Subcutaneous abdominal adipose tissue (tissue), 5 donors: ENCODE data around the gene FMN2.

Source experiments
- H3K27ac ChIP-seq: one replicate; pipeline ENCODE4 v1.7.0; 2013; ENCODE audit warnings: low read depth, mild to moderate bottlenecking, inconsistent platforms, low read length, moderate library complexity
- H3K27me3 ChIP-seq, 5 donors: one replicate each; pipeline ENCODE4 v1.7.0; 2013; ENCODE audit warnings: low read length in 5 of 5, inconsistent platforms in 1 of 5; ENCODE audit not compliant: control insufficient read depth in 5 of 5, insufficient read depth in 4 of 5
- H3K36me3 ChIP-seq, 5 donors: one replicate each; pipeline ENCODE4 v1.7.0; 2013; ENCODE audit warnings: low read length in 5 of 5; ENCODE audit not compliant: control insufficient read depth in 5 of 5, insufficient read depth in 5 of 5
- H3K4me1 ChIP-seq, 5 donors: one replicate each; pipeline ENCODE4 v1.7.0; 2013; ENCODE audit warnings: low read length in 5 of 5, mild to moderate bottlenecking in 3 of 5, moderate library complexity in 1 of 5; ENCODE audit not compliant: control insufficient read depth in 5 of 5, insufficient read depth in 5 of 5
- H3K4me3 ChIP-seq, 5 donors: one replicate each; pipeline ENCODE4 v1.7.0; 2013; ENCODE audit warnings: low read length in 5 of 5, low read depth in 1 of 5
- H3K9ac ChIP-seq, 5 donors: one replicate each; pipeline ENCODE4 v1.7.0; 2013; ENCODE audit warnings: low read length in 5 of 5, mild to moderate bottlenecking in 4 of 5, moderate library complexity in 3 of 5
- H3K9me3 ChIP-seq, 5 donors: one replicate each; pipeline ENCODE4 v1.7.0; 2013; ENCODE audit warnings: low read length in 5 of 5; ENCODE audit not compliant: control insufficient read depth in 5 of 5
- donor health status: healthy.
- donor health status: healthy.
- donor health status: healthy.
- donor health status: healthy.
- donor health status: healthy.

FMN2 gene

GRCh38 chr1:240356568-240356967, 264.9 kb downstream of the FMN2 start:
- H3K27ac ChIP-seq: no peak overlapping the region
- no peaks in the 10 kb centered on the region for H3K4me1 ChIP-seq
- peaks cover 0 to 4% (median 0%) of the 10 kb centered on the region in 5 donors for H3K9me3 ChIP-seq
- H3K27me3 ChIP-seq: no peaks in the 10 kb centered on the region
- no peaks in the 10 kb centered on the region for H3K36me3 ChIP-seq
- H3K4me3 ChIP-seq: no peak overlapping the region
- H3K9ac ChIP-seq: no peak overlapping the region

- Histone ChIP-seq H3K9me3 (no peaks in the 10 kb centered on the region), H3K4me1 (no peaks in the 10 kb centered on the region), H3K36me3 (no peaks in the 10 kb centered on the region), H3K27ac (no peak overlapping the region), H3K4me3 (no peak overlapping the region), H3K27me3 (peaks cover 0 to 5% (median 0%) of the 10 kb centered on the region in 5 donors), H3K9ac (no peak overlapping the region)
These were observed 270.4 kb downstream of the FMN2 start for GRCh38 chr1:240362046-240362445.

GRCh38 chr1:240362826-240363225, 271.1 kb downstream of the FMN2 start:
- no peak overlapping the region for H3K4me3 ChIP-seq
- peaks cover 0 to 5% (median 0%) of the 10 kb centered on the region in 5 donors for H3K27me3 ChIP-seq

GRCh38 chr1:240363315-240363714, 271.6 kb downstream of the FMN2 start:
- H3K4me3 ChIP-seq: no peak overlapping the region
- no peaks in the 10 kb centered on the region for H3K4me1 ChIP-seq

More at GRCh38 chr1:240362826-240363225, 271.1 kb downstream of the FMN2 start:
- H3K4me1 ChIP-seq: no peaks in the 10 kb centered on the region
- no peak overlapping the region for H3K27ac ChIP-seq
- H3K9me3 ChIP-seq: no peaks in the 10 kb centered on the region
- H3K36me3 ChIP-seq: no peaks in the 10 kb centered on the region
- H3K9ac ChIP-seq: no peak overlapping the region

GRCh38 chr1:240363914-240364313, 272.2 kb downstream of the FMN2 start:
- H3K4me3 ChIP-seq: no peak overlapping the region
- no peaks in the 10 kb centered on the region for H3K36me3 ChIP-seq
- no peak overlapping the region for H3K9ac ChIP-seq
- no peak overlapping the region for H3K27ac ChIP-seq
- no peaks in the 10 kb centered on the region for H3K4me1 ChIP-seq
- H3K9me3 ChIP-seq: no peaks in the 10 kb centered on the region
- peaks cover 0 to 5% (median 0%) of the 10 kb centered on the region in 5 donors for H3K27me3 ChIP-seq

More at GRCh38 chr1:240363315-240363714, 271.6 kb downstream of the FMN2 start:
- Histone ChIP-seq H3K27ac (no peak overlapping the region), H3K36me3 (no peaks in the 10 kb centered on the region), H3K9me3 (no peaks in the 10 kb centered on the region), H3K9ac (no peak overlapping the region), H3K27me3 (peaks cover 0 to 5% (median 0%) of the 10 kb centered on the region in 5 donors)

- H3K36me3 ChIP-seq: no peaks in the 10 kb centered on the region
- H3K4me3 ChIP-seq: no peak overlapping the region
- no peak overlapping the region for H3K27ac ChIP-seq
- no peaks in the 10 kb centered on the region for H3K4me1 ChIP-seq
- no peak overlapping the region for H3K9ac ChIP-seq
- no peaks in the 10 kb centered on the region for H3K9me3 ChIP-seq
- H3K27me3 ChIP-seq: peaks cover 0 to 5% (median 0%) of the 10 kb centered on the region in 5 donors
These were observed 275.0 kb downstream of the FMN2 start for GRCh38 chr1:240366636-240367035.

- no peak overlapping the region for H3K27ac ChIP-seq
- peaks cover 0 to 14% (median 7%) of the 10 kb centered on the region in 5 donors for H3K4me1 ChIP-seq
- no peak overlapping the region for H3K9ac ChIP-seq
- no peaks in the 10 kb centered on the region for H3K36me3 ChIP-seq
- no peak overlapping the region for H3K4me3 ChIP-seq
- no peaks in the 10 kb centered on the region for H3K27me3 ChIP-seq
- peaks cover 2 to 19% (median 11%) of the 10 kb centered on the region in 5 donors for H3K9me3 ChIP-seq
These were observed 293.9 kb downstream of the FMN2 start for GRCh38 chr1:240385551-240385950.

GRCh38 chr1:240385985-240386978, 294.6 kb downstream of the FMN2 start:
- H3K4me3 ChIP-seq: peak overlapping the region in 1 of 5 donors; percentile 2
- H3K4me1 ChIP-seq: peaks cover 0 to 14% (median 7%) of the 10 kb centered on the region in 5 donors
- no peak overlapping the region for H3K27ac ChIP-seq
- peaks cover 0 to 12% (median 7%) of the 10 kb centered on the region in 5 donors for H3K9me3 ChIP-seq
- H3K9ac ChIP-seq: no peak overlapping the region
- no peaks in the 10 kb centered on the region for H3K36me3 ChIP-seq
- H3K27me3 ChIP-seq: no peaks in the 10 kb centered on the region

- Histone ChIP-seq H3K27me3 (no peaks in the 10 kb centered on the region), H3K4me3 (no peak overlapping the region), H3K4me1 (peaks cover 0 to 14% (median 7%) of the 10 kb centered on the region in 5 donors), H3K9ac (no peak overlapping the region), H3K36me3 (no peaks in the 10 kb centered on the region), H3K9me3 (peaks cover 0 to 5% (median 0%) of the 10 kb centered on the region in 5 donors), H3K27ac (no peak overlapping the region)
These were observed 295.4 kb downstream of the FMN2 start for GRCh38 chr1:240387051-240387450.

- Histone ChIP-seq H3K4me1 (peaks cover 0 to 7% (median 2%) of the 10 kb centered on the region in 5 donors), H3K36me3 (no peaks in the 10 kb centered on the region), H3K9me3 (no peaks in the 10 kb centered on the region), H3K4me3 (no peak overlapping the region), H3K9ac (no peak overlapping the region), H3K27me3 (no peaks in the 10 kb centered on the region), H3K27ac (no peak overlapping the region)
These were observed 300.1 kb downstream of the FMN2 start for GRCh38 chr1:240391660-240392260.
